HepG2 (cell line): Measurements from ENCODE around the gene SMTNL2. TPM values are rescaled to one million over a fixed set of nuclear protein-coding genes. Genes with fewer than 3 reads are reported as not detected.

Source experiments
- ARNTL ChIP-seq: sonication (generic); formaldehyde crosslinking; IDR thresholded peaks from 2 replicates; pipeline ENCODE4 v1.4.0; 2020; ENCODE audit warnings: mild to moderate bottlenecking, missing genetic modification reagents
- BHLHE40 ChIP-seq: IDR thresholded peaks from 2 replicates; pipeline ENCODE4 v1.6.1; 2011; ENCODE audit warnings: low read length, improper control_type of control experiment
- ERF ChIP-seq: IDR thresholded peaks from 2 replicates; pipeline ENCODE4 v1.6.1; 2018; ENCODE audit warnings: missing biosample characterization, missing genetic modification reagents
- SIX4 ChIP-seq: sonication (generic); formaldehyde crosslinking; IDR thresholded peaks from 2 replicates; pipeline ENCODE4 v1.4.0; 2020; ENCODE audit warnings: missing genetic modification reagents
- SMAD9 ChIP-seq: sonication (generic); formaldehyde crosslinking; IDR thresholded peaks from 2 replicates; pipeline ENCODE4 v1.5.1; 2020; ENCODE audit warnings: mild to moderate bottlenecking, missing genetic modification reagents
- SP140L ChIP-seq: sonication (generic); formaldehyde crosslinking; IDR thresholded peaks from 2 replicates; pipeline ENCODE4 v1.4.0; 2020; ENCODE audit warnings: missing genetic modification reagents, borderline replicate concordance
- TFE3 ChIP-seq: IDR thresholded peaks from 2 replicates; pipeline ENCODE4 v1.6.1; 2016
- THAP11 ChIP-seq: IDR thresholded peaks from 2 replicates; pipeline ENCODE4 v1.6.1; 2016; ENCODE audit warnings: missing biosample characterization, missing genetic modification reagents
- ZBTB20 ChIP-seq: sonication (generic); formaldehyde crosslinking; IDR thresholded peaks from 2 replicates; pipeline ENCODE4 v1.8.1; 2023; ENCODE audit warnings: missing genetic modification reagents, low read depth, mild to moderate bottlenecking, borderline replicate concordance
- ZNF577 ChIP-seq: sonication (generic); formaldehyde crosslinking; IDR thresholded peaks from 2 replicates; pipeline ENCODE4 v1.4.0; 2020; ENCODE audit warnings: mild to moderate bottlenecking, low read depth, missing genetic modification reagents, borderline replicate concordance
- ZNF605 ChIP-seq: sonication (generic); formaldehyde crosslinking; IDR thresholded peaks from 2 replicates; pipeline ENCODE4 v1.8.0; 2022; ENCODE audit warnings: mild to moderate bottlenecking, missing genetic modification reagents
- ZNF782 ChIP-seq: sonication (generic); formaldehyde crosslinking; IDR thresholded peaks from 2 replicates; pipeline ENCODE4 v1.4.0; 2020; ENCODE audit warnings: missing genetic modification reagents, mild to moderate bottlenecking, borderline replicate concordance
- ZNF841 ChIP-seq: sonication (generic); formaldehyde crosslinking; IDR thresholded peaks from 2 replicates; pipeline ENCODE4 v1.8.1; 2023; ENCODE audit warnings: missing genetic modification reagents, borderline replicate concordance
- polyA plus RNA-seq, 8 experiments: library from polyadenylated mRNA; depleted of rRNA in 3 of 8; stranded (reverse) in 7 of 8; unstranded in 1 of 8; fragments of >200 nt; fragmentation: Illumina TruSeq in 4 of 8; extraction: Trizol in 4 of 8; gene quantifications; 2 replicates each; pipeline versions ENCODE4 v1.2.1 to v1.2.3, GENCODE V29; 2011 to 2016; ENCODE audit warnings: low read depth in 4 of 8, missing spikeins in 1 of 8, mixed read lengths in 1 of 8; ENCODE audit not compliant: insufficient read depth in 1 of 8
- total RNA-seq, 5 experiments: library from RNA; depleted of rRNA; stranded (reverse); fragments of >200 nt; fragmentation: Illumina TruSeq; extraction: Trizol; gene quantifications; 2 replicates each; pipeline ENCODE4 v1.2.3, GENCODE V29; 2016; ENCODE audit warnings: low read depth in 1 of 5
- TF ChIP-seq, protein P1 (sequence below): sonication (generic); formaldehyde crosslinking; IDR thresholded peaks from 2 replicates; pipeline ENCODE4 v1.5.0; 2020; ENCODE audit warnings: mild to moderate bottlenecking, missing genetic modification reagents
- TF ChIP-seq, protein P2 (sequence below): sonication (generic); formaldehyde crosslinking; IDR thresholded peaks from 2 replicates; pipeline ENCODE4 v1.5.1; 2020; ENCODE audit warnings: mild to moderate bottlenecking, missing genetic modification reagents, moderate library complexity
- TF ChIP-seq, protein P3 (sequence below): sonication (generic); formaldehyde crosslinking; IDR thresholded peaks from 2 replicates; pipeline ENCODE4 v1.8.0; 2022; ENCODE audit warnings: low read depth, missing genetic modification reagents

SMTNL2 gene
- total and polyA plus RNA-seq, 2 of the 13 experiments (the other 11 are each of a cell fraction or from before 2014, with no cell fraction given), result 0.41 to 5.1 TPM

- TF ChIP-seq ERF (no peak), ZNF577 (CRISPR knock-in tag) (no peak), TFE3 (CRISPR knock-in tag) (0 out of 2 replicates have a peak, but pooled peaks have one; percentile 31), SP140L (no peak), ZNF782 (no peak), BHLHE40 (no peak), THAP11 (CRISPR knock-in tag) (peak; percentile 34; the same call in 1 of the 2 replicates), SMAD9 (CRISPR knock-in tag) (no peak), ZNF841 (CRISPR knock-in tag) (no peak), SIX4 (CRISPR knock-in tag) (0 out of 2 replicates have a peak, but pooled peaks have one; percentile 36), ARNTL (CRISPR knock-in tag) (0 out of 2 replicates have a peak, but pooled peaks have one; percentile 26), ZNF605 (CRISPR knock-in tag) (no peak), ZBTB20 (CRISPR knock-in tag) (no peak)
- TF ChIP-seq, protein P1, sequence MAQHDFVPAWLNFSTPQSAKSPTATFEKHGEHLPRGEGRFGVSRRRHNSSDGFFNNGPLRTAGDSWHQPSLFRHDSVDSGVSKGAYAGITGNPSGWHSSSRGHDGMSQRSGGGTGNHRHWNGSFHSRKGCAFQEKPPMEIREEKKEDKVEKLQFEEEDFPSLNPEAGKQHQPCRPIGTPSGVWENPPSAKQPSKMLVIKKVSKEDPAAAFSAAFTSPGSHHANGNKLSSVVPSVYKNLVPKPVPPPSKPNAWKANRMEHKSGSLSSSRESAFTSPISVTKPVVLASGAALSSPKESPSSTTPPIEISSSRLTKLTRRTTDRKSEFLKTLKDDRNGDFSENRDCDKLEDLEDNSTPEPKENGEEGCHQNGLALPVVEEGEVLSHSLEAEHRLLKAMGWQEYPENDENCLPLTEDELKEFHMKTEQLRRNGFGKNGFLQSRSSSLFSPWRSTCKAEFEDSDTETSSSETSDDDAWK (CRISPR knock-in tag), result no peak
- TF ChIP-seq, protein P2, sequence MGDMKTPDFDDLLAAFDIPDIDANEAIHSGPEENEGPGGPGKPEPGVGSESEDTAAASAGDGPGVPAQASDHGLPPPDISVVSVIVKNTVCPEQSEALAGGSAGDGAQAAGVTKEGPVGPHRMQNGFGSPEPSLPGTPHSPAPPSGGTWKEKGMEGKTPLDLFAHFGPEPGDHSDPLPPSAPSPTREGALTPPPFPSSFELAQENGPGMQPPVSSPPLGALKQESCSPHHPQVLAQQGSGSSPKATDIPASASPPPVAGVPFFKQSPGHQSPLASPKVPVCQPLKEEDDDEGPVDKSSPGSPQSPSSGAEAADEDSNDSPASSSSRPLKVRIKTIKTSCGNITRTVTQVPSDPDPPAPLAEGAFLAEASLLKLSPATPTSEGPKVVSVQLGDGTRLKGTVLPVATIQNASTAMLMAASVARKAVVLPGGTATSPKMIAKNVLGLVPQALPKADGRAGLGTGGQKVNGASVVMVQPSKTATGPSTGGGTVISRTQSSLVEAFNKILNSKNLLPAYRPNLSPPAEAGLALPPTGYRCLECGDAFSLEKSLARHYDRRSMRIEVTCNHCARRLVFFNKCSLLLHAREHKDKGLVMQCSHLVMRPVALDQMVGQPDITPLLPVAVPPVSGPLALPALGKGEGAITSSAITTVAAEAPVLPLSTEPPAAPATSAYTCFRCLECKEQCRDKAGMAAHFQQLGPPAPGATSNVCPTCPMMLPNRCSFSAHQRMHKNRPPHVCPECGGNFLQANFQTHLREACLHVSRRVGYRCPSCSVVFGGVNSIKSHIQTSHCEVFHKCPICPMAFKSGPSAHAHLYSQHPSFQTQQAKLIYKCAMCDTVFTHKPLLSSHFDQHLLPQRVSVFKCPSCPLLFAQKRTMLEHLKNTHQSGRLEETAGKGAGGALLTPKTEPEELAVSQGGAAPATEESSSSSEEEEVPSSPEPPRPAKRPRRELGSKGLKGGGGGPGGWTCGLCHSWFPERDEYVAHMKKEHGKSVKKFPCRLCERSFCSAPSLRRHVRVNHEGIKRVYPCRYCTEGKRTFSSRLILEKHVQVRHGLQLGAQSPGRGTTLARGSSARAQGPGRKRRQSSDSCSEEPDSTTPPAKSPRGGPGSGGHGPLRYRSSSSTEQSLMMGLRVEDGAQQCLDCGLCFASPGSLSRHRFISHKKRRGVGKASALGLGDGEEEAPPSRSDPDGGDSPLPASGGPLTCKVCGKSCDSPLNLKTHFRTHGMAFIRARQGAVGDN (CRISPR knock-in tag), result peak; percentile 17; the same call in 1 of the 2 replicates
- TF ChIP-seq, protein P3, sequence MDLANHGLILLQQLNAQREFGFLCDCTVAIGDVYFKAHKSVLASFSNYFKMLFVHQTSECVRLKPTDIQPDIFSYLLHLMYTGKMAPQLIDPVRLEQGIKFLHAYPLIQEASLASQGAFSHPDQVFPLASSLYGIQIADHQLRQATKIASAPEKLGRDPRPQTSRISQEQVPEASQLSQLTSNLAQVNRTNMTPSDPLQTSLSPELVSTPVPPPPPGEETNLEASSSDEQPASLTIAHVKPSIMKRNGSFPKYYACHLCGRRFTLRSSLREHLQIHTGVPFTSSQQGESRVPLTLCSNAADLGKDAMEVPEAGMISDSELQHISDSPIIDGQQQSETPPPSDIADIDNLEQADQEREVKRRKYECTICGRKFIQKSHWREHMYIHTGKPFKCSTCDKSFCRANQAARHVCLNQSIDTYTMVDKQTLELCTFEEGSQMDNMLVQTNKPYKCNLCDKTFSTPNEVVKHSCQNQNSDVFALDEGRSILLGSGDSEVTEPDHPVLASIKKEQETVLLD (CRISPR knock-in tag), result no peak
Measured at GRCh38 chr17:4565209-4566141, 18.9 kb upstream of the SMTNL2 start (continued).
